ENCODE data around the gene C1orf198. TPM values are rescaled to one million over a fixed set of nuclear protein-coding genes. Genes with fewer than 3 reads are reported as not detected.

C1orf198 gene
- total RNA-seq, 1 donor from 2014 or later: 225 TPM

DNA sequence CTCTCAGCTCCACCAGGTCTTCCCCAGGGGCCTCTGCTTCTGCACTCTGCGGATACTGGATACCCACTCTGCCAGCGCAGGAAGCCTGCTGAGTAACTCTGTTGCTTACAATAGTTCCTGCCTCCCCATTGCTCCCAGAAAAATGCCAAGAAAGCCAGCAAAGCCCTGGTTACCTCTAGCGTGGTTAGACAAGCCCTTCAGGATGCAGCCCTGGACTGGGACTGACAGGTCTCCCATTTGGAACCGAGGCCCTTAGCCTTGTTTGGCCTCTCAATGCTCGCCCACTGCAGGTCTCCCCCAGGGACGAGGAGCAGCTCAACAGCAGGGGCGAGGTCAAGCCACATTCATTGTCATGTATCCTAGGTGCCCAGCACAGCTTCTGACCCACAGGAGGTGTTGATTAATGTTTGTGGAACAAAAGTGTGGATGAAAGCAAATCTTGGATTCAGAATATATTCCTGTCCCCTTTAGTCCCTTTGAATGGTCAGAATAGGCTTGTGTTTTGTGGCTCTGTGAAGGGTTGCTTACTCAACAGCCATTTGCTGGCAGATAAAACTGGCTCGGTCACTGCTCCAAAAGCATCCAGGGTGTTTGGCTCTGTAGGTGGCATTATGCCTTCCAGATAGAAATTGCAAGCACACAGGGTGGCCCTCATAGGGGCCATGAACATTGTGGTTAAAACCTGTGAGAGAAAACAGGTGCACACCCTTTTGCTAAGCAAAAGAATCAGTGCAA, 58.9 kb downstream of the C1orf198 start:
- no peak for DNase-seq (ENCODE audit: low spot score in 2 of 2)
- Histone ChIP-seq H3K36me3 (no peaks in the 10 kb centered on the region), H3K9me3 (peaks cover 0 to 12% of the 10 kb centered on the region in 2 donors), H3K4me3 (no peak overlapping the region), H3K27me3 (no peaks in the 10 kb centered on the region), H3K4me1 (peaks cover 0 to 23% of the 10 kb centered on the region in 2 donors), H3K27ac (peak overlapping the region; percentile 76 to 82)
- TF ChIP-seq, protein P1, sequence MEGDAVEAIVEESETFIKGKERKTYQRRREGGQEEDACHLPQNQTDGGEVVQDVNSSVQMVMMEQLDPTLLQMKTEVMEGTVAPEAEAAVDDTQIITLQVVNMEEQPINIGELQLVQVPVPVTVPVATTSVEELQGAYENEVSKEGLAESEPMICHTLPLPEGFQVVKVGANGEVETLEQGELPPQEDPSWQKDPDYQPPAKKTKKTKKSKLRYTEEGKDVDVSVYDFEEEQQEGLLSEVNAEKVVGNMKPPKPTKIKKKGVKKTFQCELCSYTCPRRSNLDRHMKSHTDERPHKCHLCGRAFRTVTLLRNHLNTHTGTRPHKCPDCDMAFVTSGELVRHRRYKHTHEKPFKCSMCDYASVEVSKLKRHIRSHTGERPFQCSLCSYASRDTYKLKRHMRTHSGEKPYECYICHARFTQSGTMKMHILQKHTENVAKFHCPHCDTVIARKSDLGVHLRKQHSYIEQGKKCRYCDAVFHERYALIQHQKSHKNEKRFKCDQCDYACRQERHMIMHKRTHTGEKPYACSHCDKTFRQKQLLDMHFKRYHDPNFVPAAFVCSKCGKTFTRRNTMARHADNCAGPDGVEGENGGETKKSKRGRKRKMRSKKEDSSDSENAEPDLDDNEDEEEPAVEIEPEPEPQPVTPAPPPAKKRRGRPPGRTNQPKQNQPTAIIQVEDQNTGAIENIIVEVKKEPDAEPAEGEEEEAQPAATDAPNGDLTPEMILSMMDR (IDR thresholded peaks at IDR 0.05): no peak
- intact Hi-C loops (cut with DNase I): no loop called here

DNA sequence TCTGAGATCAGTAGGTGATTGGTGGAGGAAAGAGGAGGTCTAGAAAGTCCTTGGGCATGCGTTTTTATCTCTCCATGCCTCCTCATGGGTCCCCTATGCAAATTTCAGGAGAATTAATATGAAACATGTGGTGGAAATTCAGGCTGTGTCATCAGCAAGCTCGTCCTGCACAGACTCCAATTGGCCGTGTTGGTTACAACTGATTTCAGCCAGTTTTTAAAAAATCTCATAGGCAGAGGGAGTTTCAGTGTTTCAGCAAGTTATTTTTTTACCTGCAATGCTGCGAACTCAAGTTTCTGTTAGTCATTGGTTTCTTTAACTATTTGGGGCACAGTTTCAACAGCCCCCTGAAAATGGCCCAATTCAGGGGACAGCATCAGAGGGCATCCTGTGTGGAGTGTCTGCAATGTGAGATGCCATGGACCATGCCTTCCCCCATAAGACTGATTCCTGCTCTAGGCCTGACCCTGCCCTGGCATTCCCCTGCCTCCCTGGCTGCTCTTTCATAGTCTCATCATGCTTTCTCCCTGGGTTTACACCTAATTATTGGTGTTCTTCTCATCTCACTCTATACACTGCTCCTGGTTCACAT, 59.9 kb downstream of the C1orf198 start:
- peak overlapping the region; percentile 76 to 82 for H3K27ac ChIP-seq
- TF ChIP-seq, protein P1 (IDR thresholded peaks at IDR 0.05): no peak
- H3K27me3 ChIP-seq: no peaks in the 10 kb centered on the region
- peaks cover 0 to 23% of the 10 kb centered on the region in 2 donors for H3K4me1 ChIP-seq
- H3K4me3 ChIP-seq: no peak overlapping the region
- intact Hi-C loops (cut with DNase I): no loop called here
- DNase-seq (ENCODE audit: low spot score in 2 of 2): no peak
- peaks cover 0 to 12% of the 10 kb centered on the region in 2 donors for H3K9me3 ChIP-seq
- H3K36me3 ChIP-seq: no peaks in the 10 kb centered on the region

- TF ChIP-seq, protein P1 (IDR thresholded peaks at IDR 0.05): no peak
- DNase-seq (ENCODE audit: low spot score in 2 of 2): no peak
- peaks cover 0 to 23% of the 10 kb centered on the region in 2 donors for H3K4me1 ChIP-seq
- H3K27me3 ChIP-seq: no peaks in the 10 kb centered on the region
- peak overlapping the region; percentile 76 to 82 for H3K27ac ChIP-seq
- intact Hi-C loops (cut with DNase I): loop anchor here (1.0 to 2.0 kb wide), 2 partner anchors 17 to 59 kb away; no protein-coding TSS in a partner anchor
- H3K36me3 ChIP-seq: no peaks in the 10 kb centered on the region
- H3K9me3 ChIP-seq: peaks cover 0 to 6% of the 10 kb centered on the region in 2 donors
- H3K4me3 ChIP-seq: no peak overlapping the region
Observed at GRCh38 chr1:230807561-230808280, 60.6 kb downstream of the C1orf198 start.

- TF ChIP-seq, protein P1 (IDR thresholded peaks at IDR 0.05): no peak
- intact Hi-C loops (cut with DNase I): loop anchor here (1.0 to 2.0 kb wide), 2 partner anchors 18 to 59 kb away; no protein-coding TSS in a partner anchor
- peaks cover 0 to 23% of the 10 kb centered on the region in 2 donors for H3K4me1 ChIP-seq
- no peaks in the 10 kb centered on the region for H3K27me3 ChIP-seq
- H3K36me3 ChIP-seq: no peaks in the 10 kb centered on the region
- DNase-seq (ENCODE audit: low spot score in 2 of 2): peak; percentile 40 to 86
- H3K27ac ChIP-seq: peak overlapping the region; percentile 76 to 82
- H3K9me3 ChIP-seq: no peaks in the 10 kb centered on the region
- H3K4me3 ChIP-seq: no peak overlapping the region
Observed at GRCh38 chr1:230807029-230807428, 61.3 kb downstream of the C1orf198 start.

GRCh38 chr1:230806552-230806951, 61.8 kb downstream of the C1orf198 start:
- Histone ChIP-seq H3K4me3 (no peak overlapping the region), H3K27me3 (no peaks in the 10 kb centered on the region), H3K4me1 (peaks cover 0 to 23% of the 10 kb centered on the region in 2 donors), H3K27ac (peak overlapping the region; percentile 76 to 82), H3K9me3 (no peaks in the 10 kb centered on the region), H3K36me3 (no peaks in the 10 kb centered on the region)
- TF ChIP-seq, protein P1 (IDR thresholded peaks at IDR 0.05): no peak
- no peak for DNase-seq (ENCODE audit: low spot score in 2 of 2)
- intact Hi-C loops (cut with DNase I): loop anchor here (2.0 kb wide), 1 partner anchor 18 kb away; no protein-coding TSS in a partner anchor
